Measurements from ENCODE around the gene ATXN7.
A peak's percentile ranks its signal among the peaks of the same experiment; 100 is the strongest.

Gene ATXN7

GRCh38 chr3:63979093-63979885 is 115.6 kb downstream of the ATXN7 start:
- H2AFZ ChIP-seq (ENCODE audit: low read length): no peak overlapping the region
- TF ChIP-seq EZH2phosphoT487 (IDR thresholded peaks at IDR 0.05; ENCODE audit: borderline replicate concordance) (no peak), CTCF (conservative IDR thresholded peaks at IDR 0.05; ENCODE audit: low read length) (no peak)
- H4K20me1 ChIP-seq (ENCODE audit: insufficient read depth, low read length, poor library complexity, severe bottlenecking): peaks cover 87% of the 10 kb centered on the region

GRCh38 chr3:63980019-63980418 is 116.4 kb downstream of the ATXN7 start:
- H3K9ac ChIP-seq (ENCODE audit: low read depth, low read length, poor library complexity, severe bottlenecking): no peak overlapping the region

More at GRCh38 chr3:63979093-63979885, 115.6 kb downstream of the ATXN7 start:
- no peaks in the 10 kb centered on the region for H3K27me3 ChIP-seq (ENCODE audit: insufficient read depth, low read length, poor library complexity, severe bottlenecking)
- peaks cover 42% of the 10 kb centered on the region for H3K36me3 ChIP-seq (ENCODE audit: insufficient read depth, low read length)
- H3K4me1 ChIP-seq (ENCODE audit: insufficient read depth, low read length, poor library complexity, severe bottlenecking): peaks cover 33% of the 10 kb centered on the region
- no peak overlapping the region for H3K9ac ChIP-seq (ENCODE audit: low read depth, low read length, poor library complexity, severe bottlenecking)
- peaks cover 61% of the 10 kb centered on the region for H3K79me2 ChIP-seq (ENCODE audit: insufficient read depth, low read length)
- peak overlapping the region; percentile 61 for H3K4me2 ChIP-seq (ENCODE audit: low read depth, low read length, poor library complexity, severe bottlenecking)
- H3F3A ChIP-seq (ENCODE audit: low read depth): no peaks in the 10 kb centered on the region
- H3K4me3 ChIP-seq (ENCODE audit: low read length, poor library complexity, severe bottlenecking): peak overlapping the region; percentile 42
- H3K9me2 ChIP-seq (replicated peaks; ENCODE audit: low read depth, low read length): no peaks in the 10 kb centered on the region
- H3K9me3 ChIP-seq (ENCODE audit: insufficient read depth, low read depth, low read length): no peaks in the 10 kb centered on the region

DNA sequence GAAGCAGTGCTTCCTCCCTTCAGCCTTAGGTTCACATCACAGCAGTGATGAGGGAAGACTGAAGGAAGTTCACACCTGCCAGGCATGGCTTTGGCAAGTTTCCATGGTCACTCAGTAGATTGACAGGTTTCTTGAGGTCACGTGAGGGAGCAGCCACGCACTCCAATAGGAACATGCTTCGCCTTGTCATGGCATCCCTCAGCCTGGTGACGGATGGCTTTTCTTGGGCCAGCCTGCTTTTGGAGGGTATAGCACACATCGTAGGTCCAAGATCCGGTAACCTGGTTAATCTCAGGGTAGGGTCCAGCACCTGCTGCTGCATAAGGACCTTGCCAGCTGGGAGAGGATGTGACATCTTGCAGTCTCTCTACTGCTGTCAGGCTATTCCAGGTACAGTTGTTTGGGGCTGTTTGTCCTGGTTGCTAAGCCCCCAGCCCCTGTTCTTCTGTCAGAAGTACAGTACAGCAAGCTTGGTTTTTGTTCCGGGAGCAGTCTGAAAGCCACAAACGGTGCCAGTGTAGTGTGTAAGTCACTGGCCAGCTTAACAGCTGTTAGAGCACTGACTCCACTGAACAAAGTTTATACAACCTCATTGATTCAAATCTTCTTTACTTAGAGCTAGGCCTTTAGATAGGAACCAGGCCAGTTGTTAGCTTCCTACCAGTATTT is 117.3 kb downstream of the ATXN7 start:
- H3K9me2 ChIP-seq (replicated peaks; ENCODE audit: low read depth, low read length): no peaks in the 10 kb centered on the region
- H3K27me3 ChIP-seq (ENCODE audit: insufficient read depth, low read length, poor library complexity, severe bottlenecking): no peaks in the 10 kb centered on the region
- H4K20me1 ChIP-seq (ENCODE audit: insufficient read depth, low read length, poor library complexity, severe bottlenecking): peaks cover 74% of the 10 kb centered on the region
- no peak overlapping the region for H3K4me2 ChIP-seq (ENCODE audit: low read depth, low read length, poor library complexity, severe bottlenecking)
- no peak overlapping the region for H2AFZ ChIP-seq (ENCODE audit: low read length)
- TF ChIP-seq CTCF (conservative IDR thresholded peaks at IDR 0.05; ENCODE audit: low read length): no peak
- no peak for TF ChIP-seq EZH2phosphoT487 (IDR thresholded peaks at IDR 0.05; ENCODE audit: borderline replicate concordance)
- H3K36me3 ChIP-seq (ENCODE audit: insufficient read depth, low read length): peaks cover 57% of the 10 kb centered on the region
- no peak overlapping the region for H3K4me3 ChIP-seq (ENCODE audit: low read length, poor library complexity, severe bottlenecking)
- H3K9me3 ChIP-seq (ENCODE audit: insufficient read depth, low read depth, low read length): no peaks in the 10 kb centered on the region
- peaks cover 22% of the 10 kb centered on the region for H3K4me1 ChIP-seq (ENCODE audit: insufficient read depth, low read length, poor library complexity, severe bottlenecking)
- no peak overlapping the region for H3K9ac ChIP-seq (ENCODE audit: low read depth, low read length, poor library complexity, severe bottlenecking)
- peaks cover 44% of the 10 kb centered on the region for H3K79me2 ChIP-seq (ENCODE audit: insufficient read depth, low read length)
- H3F3A ChIP-seq (ENCODE audit: low read depth): no peaks in the 10 kb centered on the region

More at GRCh38 chr3:63980019-63980418, 116.4 kb downstream of the ATXN7 start:
- H3F3A ChIP-seq (ENCODE audit: low read depth): no peaks in the 10 kb centered on the region
- no peaks in the 10 kb centered on the region for H3K9me2 ChIP-seq (replicated peaks; ENCODE audit: low read depth, low read length)
- H3K9me3 ChIP-seq (ENCODE audit: insufficient read depth, low read depth, low read length): no peaks in the 10 kb centered on the region
- H3K27me3 ChIP-seq (ENCODE audit: insufficient read depth, low read length, poor library complexity, severe bottlenecking): no peaks in the 10 kb centered on the region
- H3K4me2 ChIP-seq (ENCODE audit: low read depth, low read length, poor library complexity, severe bottlenecking): peak overlapping the region; percentile 61
- H3K4me1 ChIP-seq (ENCODE audit: insufficient read depth, low read length, poor library complexity, severe bottlenecking): peaks cover 31% of the 10 kb centered on the region
- H3K36me3 ChIP-seq (ENCODE audit: insufficient read depth, low read length): peaks cover 48% of the 10 kb centered on the region
- H3K79me2 ChIP-seq (ENCODE audit: insufficient read depth, low read length): peaks cover 53% of the 10 kb centered on the region
- peaks cover 80% of the 10 kb centered on the region for H4K20me1 ChIP-seq (ENCODE audit: insufficient read depth, low read length, poor library complexity, severe bottlenecking)
- no peak overlapping the region for H3K4me3 ChIP-seq (ENCODE audit: low read length, poor library complexity, severe bottlenecking)
- no peak overlapping the region for H2AFZ ChIP-seq (ENCODE audit: low read length)
- TF ChIP-seq CTCF (conservative IDR thresholded peaks at IDR 0.05; ENCODE audit: low read length) (no peak), EZH2phosphoT487 (IDR thresholded peaks at IDR 0.05; ENCODE audit: borderline replicate concordance) (no peak)

All from Loucy (cell line).